Gastroesophageal sphincter (tissue), 3 donors: Measurements from ENCODE around the gene KIF2C.
"Not testable (repeated sequence)": the region's sequence is repeated elsewhere in the genome, so short reads cannot be mapped to it uniquely, and the experiment has no call there.

Source experiments
- POLR2A ChIP-seq, 2 donors: fragments of 450-650 bp; IDR thresholded peaks; one replicate each; pipeline ENCODE4 v1.6.1; 2017; ENCODE audit warnings: antibody characterized with exemption in 2 of 2, mild to moderate bottlenecking in 2 of 2, moderate library complexity in 1 of 2
- TF ChIP-seq, protein P1 (sequence below), 4 experiments: fragments of 200-600 bp in 2 of 4; fragments of 450-650 bp in 2 of 4; sonication (generic) in 1 of 4; IDR thresholded peaks; one replicate each; pipeline ENCODE4 v1.5.1; 2017 to 2019; ENCODE audit warnings: antibody characterized with exemption in 4 of 4, mild to moderate bottlenecking in 2 of 4, moderate library complexity in 2 of 4

- TF ChIP-seq POLR2A (IDR thresholded peaks at IDR 0.05): not testable (repeated sequence)
- TF ChIP-seq, protein P1, sequence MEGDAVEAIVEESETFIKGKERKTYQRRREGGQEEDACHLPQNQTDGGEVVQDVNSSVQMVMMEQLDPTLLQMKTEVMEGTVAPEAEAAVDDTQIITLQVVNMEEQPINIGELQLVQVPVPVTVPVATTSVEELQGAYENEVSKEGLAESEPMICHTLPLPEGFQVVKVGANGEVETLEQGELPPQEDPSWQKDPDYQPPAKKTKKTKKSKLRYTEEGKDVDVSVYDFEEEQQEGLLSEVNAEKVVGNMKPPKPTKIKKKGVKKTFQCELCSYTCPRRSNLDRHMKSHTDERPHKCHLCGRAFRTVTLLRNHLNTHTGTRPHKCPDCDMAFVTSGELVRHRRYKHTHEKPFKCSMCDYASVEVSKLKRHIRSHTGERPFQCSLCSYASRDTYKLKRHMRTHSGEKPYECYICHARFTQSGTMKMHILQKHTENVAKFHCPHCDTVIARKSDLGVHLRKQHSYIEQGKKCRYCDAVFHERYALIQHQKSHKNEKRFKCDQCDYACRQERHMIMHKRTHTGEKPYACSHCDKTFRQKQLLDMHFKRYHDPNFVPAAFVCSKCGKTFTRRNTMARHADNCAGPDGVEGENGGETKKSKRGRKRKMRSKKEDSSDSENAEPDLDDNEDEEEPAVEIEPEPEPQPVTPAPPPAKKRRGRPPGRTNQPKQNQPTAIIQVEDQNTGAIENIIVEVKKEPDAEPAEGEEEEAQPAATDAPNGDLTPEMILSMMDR (IDR thresholded peaks at IDR 0.05): not testable (repeated sequence)
Measured at GRCh38 chr1:44738953-44739306, 707 bp upstream of the KIF2C start.
